ENCODE results near the gene CACNB2.

Gene CACNB2

GRCh38 chr10:18209241-18209640 is 69.0 kb downstream of the CACNB2 start:
- TF ChIP-seq CTCF (IDR thresholded peaks at IDR 0.05), result no peak
- Histone ChIP-seq H3K9me3 (no peaks in the 10 kb centered on the region), H3K27me3 (no peaks in the 10 kb centered on the region), H3K27ac (no peak overlapping the region), H3K4me3 (ENCODE audit: low read depth in 1 of 2, low read length in 1 of 2) (no peak overlapping the region), H3K36me3 (no peaks in the 10 kb centered on the region), H3K4me1 (ENCODE audit: control insufficient read depth in 1 of 2, insufficient read depth in 1 of 2, low read depth in 1 of 2, low read length in 1 of 2) (no peaks in the 10 kb centered on the region)

- H3K9me3 ChIP-seq, result no peaks in the 10 kb centered on the region
- no peaks in the 10 kb centered on the region for H3K4me1 ChIP-seq (ENCODE audit: control insufficient read depth in 1 of 2, insufficient read depth in 1 of 2, low read depth in 1 of 2, low read length in 1 of 2)
- no peak overlapping the region for H3K4me3 ChIP-seq (ENCODE audit: low read depth in 1 of 2, low read length in 1 of 2)
- no peaks in the 10 kb centered on the region for H3K36me3 ChIP-seq
- H3K27ac ChIP-seq, result no peak overlapping the region
- no peaks in the 10 kb centered on the region for H3K27me3 ChIP-seq
- TF ChIP-seq CTCF (IDR thresholded peaks at IDR 0.05), result no peak
These were observed 70.5 kb downstream of the CACNB2 start for GRCh38 chr10:18210711-18211110.

GRCh38 chr10:18211862-18212261 is 71.6 kb downstream of the CACNB2 start:
- no peak overlapping the region for H3K4me3 ChIP-seq (ENCODE audit: low read depth in 1 of 2, low read length in 1 of 2)
- H3K36me3 ChIP-seq, result no peaks in the 10 kb centered on the region
- no peak for TF ChIP-seq CTCF (IDR thresholded peaks at IDR 0.05)
- no peaks in the 10 kb centered on the region for H3K27me3 ChIP-seq
- H3K9me3 ChIP-seq, result no peaks in the 10 kb centered on the region
- H3K27ac ChIP-seq, result no peak overlapping the region
- H3K4me1 ChIP-seq (ENCODE audit: control insufficient read depth in 1 of 2, insufficient read depth in 1 of 2, low read depth in 1 of 2, low read length in 1 of 2), result no peaks in the 10 kb centered on the region

GRCh38 chr10:18213271-18213670 is 73.0 kb downstream of the CACNB2 start:
- H3K36me3 ChIP-seq, result no peaks in the 10 kb centered on the region
- H3K4me1 ChIP-seq (ENCODE audit: control insufficient read depth in 1 of 2, insufficient read depth in 1 of 2, low read depth in 1 of 2, low read length in 1 of 2), result no peaks in the 10 kb centered on the region
- H3K27ac ChIP-seq, result no peak overlapping the region
- no peak overlapping the region for H3K4me3 ChIP-seq (ENCODE audit: low read depth in 1 of 2, low read length in 1 of 2)
- H3K9me3 ChIP-seq, result no peaks in the 10 kb centered on the region
- no peak for TF ChIP-seq CTCF (IDR thresholded peaks at IDR 0.05)
- no peaks in the 10 kb centered on the region for H3K27me3 ChIP-seq

DNA sequence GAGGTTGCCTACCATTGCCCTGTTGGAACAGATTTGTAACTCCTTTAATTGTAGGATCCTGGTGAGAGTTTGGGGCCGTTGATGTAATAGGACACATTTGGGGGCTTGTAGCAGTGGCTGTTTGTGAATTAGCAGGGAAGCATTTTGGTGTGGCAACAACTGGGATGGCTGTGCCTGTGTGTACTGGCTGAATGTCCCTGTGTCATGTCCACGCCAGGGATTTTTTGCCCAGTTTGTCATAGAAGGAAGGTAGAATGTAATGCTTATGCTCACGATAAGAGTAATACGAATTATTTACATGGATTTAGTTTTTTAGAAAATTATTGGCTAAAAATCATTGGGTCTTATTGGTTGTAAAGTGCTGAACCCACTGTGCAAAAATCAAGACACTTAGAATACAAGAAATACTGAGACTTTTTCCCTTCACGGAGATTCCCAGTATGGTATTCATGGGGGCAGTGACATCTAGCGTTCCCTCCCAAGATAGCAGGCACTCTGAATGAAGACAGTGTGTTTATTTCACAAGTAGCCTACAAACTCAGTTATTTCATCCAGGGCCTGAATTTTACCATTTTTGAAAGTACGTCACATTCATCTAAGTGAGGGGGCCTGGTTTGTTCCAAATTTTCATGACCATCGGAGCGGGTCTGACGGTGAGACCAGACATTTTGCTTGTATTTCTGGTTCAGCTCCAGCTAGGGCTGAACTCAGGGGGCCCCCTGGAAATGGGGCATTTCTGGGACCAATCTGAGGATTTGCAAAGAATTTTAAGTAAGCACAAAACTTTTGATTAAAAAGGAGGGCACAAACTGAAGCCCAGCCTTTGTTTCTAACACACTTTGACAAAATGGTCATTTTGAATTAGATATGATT is 74.7 kb downstream of the CACNB2 start:
- Histone ChIP-seq H3K27ac (no peak overlapping the region), H3K4me1 (ENCODE audit: control insufficient read depth in 1 of 2, insufficient read depth in 1 of 2, low read depth in 1 of 2, low read length in 1 of 2) (no peaks in the 10 kb centered on the region), H3K4me3 (ENCODE audit: low read depth in 1 of 2, low read length in 1 of 2) (no peak overlapping the region)

More for the DNA sequence above, 74.7 kb downstream of the CACNB2 start:
- TF ChIP-seq CTCF (IDR thresholded peaks at IDR 0.05), result no peak
- H3K9me3 ChIP-seq, result no peaks in the 10 kb centered on the region
- H3K27me3 ChIP-seq, result no peaks in the 10 kb centered on the region
- H3K36me3 ChIP-seq, result no peaks in the 10 kb centered on the region
